ENCODE data around the gene ZNF211. TPM values are rescaled to one million over a fixed set of nuclear protein-coding genes. Genes with fewer than 3 reads are reported as not detected.

Gene ZNF211
- total RNA-seq (2014; rRNA removed; shearing (Covaris generic)) (8.3 and 11.1 TPM in 2 replicates), polyA plus RNA-seq (2016; fragmentation: Nextera tagmentation; extraction: Ambion mirVana) (5.5 and 5.7 TPM in 2 replicates)

DNA sequence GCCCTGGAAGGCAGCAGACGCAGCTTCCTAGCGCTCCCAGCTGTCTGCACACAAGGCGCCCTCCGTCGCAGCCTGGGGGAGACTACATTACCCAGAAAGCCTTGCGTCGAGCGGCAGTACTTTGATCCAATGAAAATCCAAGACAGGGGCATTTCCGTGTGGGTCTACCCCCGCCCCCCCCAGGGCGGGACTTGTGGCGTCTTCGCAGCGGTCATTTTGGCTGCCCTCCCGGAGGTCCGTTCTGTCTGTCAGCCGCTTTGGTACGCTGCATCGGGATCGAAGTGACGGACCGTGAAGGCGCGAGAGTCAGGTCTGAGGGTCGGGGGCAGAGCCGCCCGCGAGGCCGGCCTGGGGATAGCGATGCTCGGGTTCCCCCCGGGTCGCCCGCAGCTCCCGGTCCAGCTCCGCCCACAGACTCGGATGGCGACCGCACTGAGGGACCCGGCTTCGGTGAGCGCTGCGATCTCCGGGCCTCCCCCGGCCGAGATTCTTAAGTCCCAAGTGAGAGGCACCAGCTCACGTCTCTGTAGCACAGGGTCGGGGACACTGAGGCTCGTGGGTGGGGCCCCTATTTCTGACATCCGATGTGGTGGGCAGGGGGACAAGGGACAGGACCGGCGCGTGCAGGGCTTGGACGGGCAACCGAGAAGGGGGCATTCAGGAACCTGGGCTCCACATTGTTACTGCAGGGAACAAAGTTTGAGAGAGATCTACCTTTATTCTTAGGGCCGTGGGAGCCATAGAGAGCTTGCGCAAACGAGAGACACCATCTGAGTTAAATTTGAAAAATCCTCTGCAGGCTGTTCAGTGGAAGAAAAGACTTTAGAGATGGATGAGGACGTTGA, at the start of gene ZNF211:
Gene ZNF211 (plus strand): TSS at position 182 of the 845 bp plus-strand sequence. CDS start 179 bp downstream, at position 361.
- Histone ChIP-seq H3K9me2 (ENCODE audit: insufficient read depth) (no peaks in the 10 kb centered on the region), H2AFZ (peak within 1 kb of the TSS; percentile 99), H3K9ac (peak within 1 kb of the TSS; percentile 87), H3K36me3 (ENCODE audit: low read depth) (peaks cover 28% of the 10 kb centered on the region), H3K79me2 (ENCODE audit: insufficient read depth) (peaks cover 47% of the 10 kb centered on the region), H4K20me1 (ENCODE audit: insufficient read depth) (no peaks in the 10 kb centered on the region), H3K4me1 (ENCODE audit: insufficient read depth) (peaks cover 6% of the 10 kb centered on the region; the same call in 1 of the 2 replicates), H3F3A (ENCODE audit: insufficient read depth) (peaks cover 4% of the 10 kb centered on the region; the same call in 1 of the 2 replicates), H3K4me3 (peak within 1 kb of the TSS; percentile 99), H3K4me2 (ENCODE audit: unreplicated experiment) (peak within 1 kb of the TSS; percentile 84), H3K9me3 (ENCODE audit: low read depth) (no peaks in the 10 kb centered on the region), H3K27ac (peak within 1 kb of the TSS; percentile 38), H3K27me3 (replicated peaks; ENCODE audit: insufficient read depth) (no peaks in the 10 kb centered on the region)
- WGBS, 2 experiments (ENCODE audit: low coverage in 1 of 2, low lambda C conversion rate in 2 of 2, missing lambda C conversion rate in 2 of 2) = 1 to 2% methylated on average over 58 to 59 of the region's 59 CpGs
- peak; percentile 98 for DNase-seq
- no peak for TF ChIP-seq EZH2 (IDR thresholded peaks at IDR 0.05; ENCODE audit: insufficient read depth, poor library complexity, severe bottlenecking)
- no peak for TF ChIP-seq EZH2phosphoT487 (IDR thresholded peaks at IDR 0.05; ENCODE audit: insufficient read depth, low read depth)
- in situ Hi-C loops (cut with MboI) = no loop called here

DNA sequence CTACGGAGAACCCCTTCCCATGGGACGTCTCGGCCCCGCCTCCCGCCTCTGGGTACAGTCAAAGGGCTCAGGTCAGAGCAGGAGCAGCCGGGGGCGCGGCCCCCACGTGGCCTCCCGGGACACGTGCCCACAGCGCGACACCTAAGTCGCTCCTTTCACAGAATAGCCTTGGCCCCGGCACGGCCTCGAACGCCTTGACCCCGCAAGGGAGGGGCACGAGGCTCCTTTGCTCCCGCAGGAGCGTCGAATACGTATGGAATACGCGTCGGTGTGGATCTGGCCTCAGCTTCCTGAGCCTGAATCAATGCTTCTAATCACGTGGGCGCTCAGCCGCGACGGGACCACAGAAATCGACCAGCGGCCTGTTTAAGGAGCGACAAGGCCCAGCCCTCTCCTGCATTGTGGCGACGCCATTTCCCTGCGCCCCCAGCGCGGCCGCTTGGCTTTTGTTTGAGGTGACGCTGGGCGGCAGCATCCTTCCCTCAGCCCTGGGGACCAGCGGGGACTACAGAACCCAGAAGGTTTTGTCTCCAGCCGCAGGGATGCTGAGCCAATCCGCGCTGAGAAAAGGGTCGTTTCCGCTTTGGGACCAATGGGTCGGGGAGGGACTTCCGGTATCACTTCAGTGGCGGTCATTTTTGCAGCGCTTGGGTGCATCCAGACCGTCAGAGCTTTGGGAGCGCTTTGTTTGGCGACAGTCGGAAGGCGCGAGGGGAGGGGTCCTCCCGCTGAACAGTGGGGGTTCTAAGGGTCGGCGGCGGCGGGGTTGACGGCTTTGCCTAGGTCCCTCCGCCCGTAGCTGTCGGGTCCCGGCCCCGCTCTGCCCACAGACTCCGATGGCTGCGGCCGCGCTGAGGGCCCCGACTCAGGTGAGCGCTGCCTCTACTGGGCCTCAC, 49.2 kb upstream of the ZNF211 start, which contains the start of gene ZIK1:
Gene ZIK1 (plus strand): TSS at position 625 of the 896 bp plus-strand sequence. CDS start 212 bp downstream, at position 837.
- Histone ChIP-seq H3K4me3 (peak within 1 kb of the TSS; percentile 95), H4K20me1 (ENCODE audit: insufficient read depth) (no peaks in the 10 kb centered on the region), H3K4me2 (ENCODE audit: unreplicated experiment) (peak within 1 kb of the TSS; percentile 96), H3K27ac (no peak within 1 kb of the TSS), H2AFZ (peak within 1 kb of the TSS; percentile 85), H3K4me1 (ENCODE audit: insufficient read depth) (peaks cover 22% of the 10 kb centered on the region), H3F3A (ENCODE audit: insufficient read depth) (peaks cover 18% of the 10 kb centered on the region), H3K9me3 (ENCODE audit: low read depth) (no peaks in the 10 kb centered on the region), H3K27me3 (replicated peaks; ENCODE audit: insufficient read depth) (no peaks in the 10 kb centered on the region), H3K9me2 (ENCODE audit: insufficient read depth) (no peaks in the 10 kb centered on the region), H3K36me3 (ENCODE audit: low read depth) (no peaks in the 10 kb centered on the region), H3K79me2 (ENCODE audit: insufficient read depth) (peaks cover 29% of the 10 kb centered on the region), H3K9ac (peak within 1 kb of the TSS; percentile 83)
- WGBS, 2 experiments (ENCODE audit: low coverage in 1 of 2, low lambda C conversion rate in 2 of 2, missing lambda C conversion rate in 2 of 2) = 1 to 3% methylated on average over 63 to 73 of the region's 76 CpGs
- in situ Hi-C loops (cut with MboI) = no loop called here
- no peak for TF ChIP-seq EZH2phosphoT487 (IDR thresholded peaks at IDR 0.05; ENCODE audit: insufficient read depth, low read depth)
- no peak for TF ChIP-seq EZH2 (IDR thresholded peaks at IDR 0.05; ENCODE audit: insufficient read depth, poor library complexity, severe bottlenecking)
- DNase-seq = peak; percentile 95

DNA sequence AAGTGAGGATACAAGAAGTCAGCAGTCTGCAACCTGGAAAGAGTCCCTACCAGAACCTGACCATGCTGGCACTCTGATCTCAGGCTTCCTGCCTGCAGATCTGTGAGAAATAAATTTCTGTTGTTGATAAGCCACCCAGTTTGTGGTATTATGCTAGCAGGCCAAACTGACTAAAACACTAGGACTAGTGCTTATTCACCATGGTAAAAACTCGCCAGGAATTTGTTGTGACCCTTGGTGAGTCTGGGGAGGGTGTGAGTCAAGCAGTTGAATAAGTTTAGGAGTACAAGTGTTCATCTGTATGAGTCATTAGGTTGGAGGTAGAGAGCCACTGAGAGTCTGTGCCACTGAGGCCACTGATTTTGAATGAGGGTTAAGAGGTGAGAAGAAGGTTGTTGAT, 45.4 kb upstream of the ZNF211 start:
- peak; percentile 97 for DNase-seq
- no peaks in the 10 kb centered on the region for H3K9me2 ChIP-seq (ENCODE audit: insufficient read depth)
- WGBS, 2 experiments (ENCODE audit: low coverage in 1 of 2, low lambda C conversion rate in 2 of 2, missing lambda C conversion rate in 2 of 2) = 10 to 13% methylated on average over 1 of the region's 1 CpG
- peaks cover 26% of the 10 kb centered on the region for H3K36me3 ChIP-seq (ENCODE audit: low read depth)
- H3F3A ChIP-seq (ENCODE audit: insufficient read depth) = peaks cover 18% of the 10 kb centered on the region
- H3K27ac ChIP-seq = peak overlapping the region; percentile 61
- 0 out of 2 replicates have a peak, but pooled peaks have one; percentile 71 for TF ChIP-seq EZH2phosphoT487 (IDR thresholded peaks at IDR 0.05; ENCODE audit: insufficient read depth, low read depth)
- no peak for TF ChIP-seq EZH2 (IDR thresholded peaks at IDR 0.05; ENCODE audit: insufficient read depth, poor library complexity, severe bottlenecking)
- H3K4me2 ChIP-seq (ENCODE audit: unreplicated experiment) = peak overlapping the region; percentile 32
- no peak overlapping the region for H3K9ac ChIP-seq
- no peaks in the 10 kb centered on the region for H3K27me3 ChIP-seq (replicated peaks; ENCODE audit: insufficient read depth)
- no peaks in the 10 kb centered on the region for H3K9me3 ChIP-seq (ENCODE audit: low read depth)
- no peak overlapping the region for H2AFZ ChIP-seq
- H3K4me3 ChIP-seq = no peak overlapping the region
- no peaks in the 10 kb centered on the region for H4K20me1 ChIP-seq (ENCODE audit: insufficient read depth)
- H3K4me1 ChIP-seq (ENCODE audit: insufficient read depth) = peaks cover 22% of the 10 kb centered on the region
- peaks cover 33% of the 10 kb centered on the region for H3K79me2 ChIP-seq (ENCODE audit: insufficient read depth)
- in situ Hi-C loops (cut with MboI) = no loop called here

DNA sequence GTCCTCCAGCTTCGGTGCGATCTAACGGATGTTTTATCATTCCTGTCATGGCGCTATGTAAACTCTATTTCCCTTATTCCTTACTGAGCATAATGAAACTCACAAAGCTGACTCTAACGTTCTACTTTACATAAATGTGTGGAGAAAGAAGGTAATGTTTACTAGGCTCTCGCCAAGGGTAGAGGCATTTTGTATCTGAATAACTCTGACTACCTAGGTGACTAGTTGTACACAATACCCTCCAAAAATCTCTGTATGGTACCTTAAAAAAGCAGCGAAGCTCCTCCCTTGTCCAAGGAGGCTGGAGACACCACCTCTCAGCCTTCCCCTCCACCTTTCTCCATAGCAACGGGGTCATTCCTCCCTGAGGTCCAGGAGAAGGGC, 33.6 kb upstream of the ZNF211 start:
- Histone ChIP-seq H3K27ac (no peak overlapping the region), H2AFZ (peak overlapping the region; percentile 94), H3K4me1 (ENCODE audit: insufficient read depth) (no peaks in the 10 kb centered on the region), H3F3A (ENCODE audit: insufficient read depth) (no peaks in the 10 kb centered on the region), H3K4me2 (ENCODE audit: unreplicated experiment) (peak overlapping the region; percentile 79), H3K4me3 (peak overlapping the region; percentile 86), H4K20me1 (ENCODE audit: insufficient read depth) (no peaks in the 10 kb centered on the region), H3K9me3 (ENCODE audit: low read depth) (no peaks in the 10 kb centered on the region), H3K9me2 (ENCODE audit: insufficient read depth) (no peaks in the 10 kb centered on the region), H3K27me3 (replicated peaks; ENCODE audit: insufficient read depth) (no peaks in the 10 kb centered on the region), H3K9ac (no peak overlapping the region), H3K36me3 (ENCODE audit: low read depth) (no peaks in the 10 kb centered on the region), H3K79me2 (ENCODE audit: insufficient read depth) (peaks cover 35% of the 10 kb centered on the region)
- in situ Hi-C loops (cut with MboI) = no loop called here
- TF ChIP-seq EZH2 (IDR thresholded peaks at IDR 0.05; ENCODE audit: insufficient read depth, poor library complexity, severe bottlenecking) (no peak), EZH2phosphoT487 (IDR thresholded peaks at IDR 0.05; ENCODE audit: insufficient read depth, low read depth) (no peak)
- DNase-seq = no peak
- 56 to 58% methylated on average over 8 of the region's 8 CpGs for WGBS, 2 experiments (ENCODE audit: low coverage in 1 of 2, low lambda C conversion rate in 2 of 2, missing lambda C conversion rate in 2 of 2)
